Measurements from ENCODE around the gene GAA.

GAA gene

GRCh38 chr17:80101011-80101945, at the start of gene GAA:
Gene GAA, plus strand, starts transcription at chr17:80101581. Its CDS starts 3,006 bp downstream, at chr17:80104587.
- DNase-seq (ENCODE audit: low read depth, low spot score), result no peak

- no peak for DNase-seq (ENCODE audit: low read depth, low spot score)
Observed at GRCh38 chr17:80051681-80052080, 49.7 kb upstream of the GAA start.

GRCh38 chr17:80053102-80053501, 48.3 kb upstream of the GAA start:
- DNase-seq (ENCODE audit: low read depth, low spot score), result no peak

- no peak for DNase-seq (ENCODE audit: low read depth, low spot score)
Observed at GRCh38 chr17:80055597-80055996, 45.8 kb upstream of the GAA start.

- no peak for DNase-seq (ENCODE audit: low read depth, low spot score)
Observed at GRCh38 chr17:80058311-80058955, 42.9 kb upstream of the GAA start.

GRCh38 chr17:80060644-80061043, 40.7 kb upstream of the GAA start:
- DNase-seq (ENCODE audit: low read depth, low spot score), result no peak

- DNase-seq (ENCODE audit: low read depth, low spot score), result no peak
Observed at GRCh38 chr17:80061421-80061820, 40.0 kb upstream of the GAA start.

- DNase-seq (ENCODE audit: low read depth, low spot score), result no peak
Observed at GRCh38 chr17:80063830-80064585, 37.4 kb upstream of the GAA start.

GRCh38 chr17:80064696-80065095, 36.7 kb upstream of the GAA start:
- DNase-seq (ENCODE audit: low read depth, low spot score), result no peak

GRCh38 chr17:80065478-80066170, 35.8 kb upstream of the GAA start:
- DNase-seq (ENCODE audit: low read depth, low spot score), result no peak

GRCh38 chr17:80067393-80067986, 33.9 kb upstream of the GAA start:
- no peak for DNase-seq (ENCODE audit: low read depth, low spot score)

- DNase-seq (ENCODE audit: low read depth, low spot score), result no peak
Observed at GRCh38 chr17:80068301-80069222, 32.8 kb upstream of the GAA start.

- DNase-seq (ENCODE audit: low read depth, low spot score), result no peak
Observed at GRCh38 chr17:80070375-80071115, 30.8 kb upstream of the GAA start.

GRCh38 chr17:80071116-80071841, 30.1 kb upstream of the GAA start:
- no peak for DNase-seq (ENCODE audit: low read depth, low spot score)

- DNase-seq (ENCODE audit: low read depth, low spot score), result no peak
Observed at GRCh38 chr17:80072410-80072809, 29.0 kb upstream of the GAA start.

GRCh38 chr17:80080081-80080480, 21.3 kb upstream of the GAA start:
- no peak for DNase-seq (ENCODE audit: low read depth, low spot score)

- no peak for DNase-seq (ENCODE audit: low read depth, low spot score)
Observed at GRCh38 chr17:80081596-80081995, 19.8 kb upstream of the GAA start.

GRCh38 chr17:80082403-80083135, 18.8 kb upstream of the GAA start:
- DNase-seq (ENCODE audit: low read depth, low spot score), result no peak

All from brain pericyte (primary cell).